HCT116 (cell line): ENCODE data around the gene CCDC177. TPM values are rescaled to one million over a fixed set of nuclear protein-coding genes. Genes with fewer than 3 reads are reported as not detected.

Source experiments
- ATAC-seq: fragments of 200-7000 bp; cut with Tn5 transposase; 2 replicates; pipeline ENCODE4 v1.9.1; 2020; ENCODE audit warnings: mild to moderate bottlenecking, moderate library complexity
- BruUV-seq: library from RNA; stranded (reverse); fragments of 400-500 nt; replicated peaks from 2 replicates; lab custom pipeline; 2021; lab: Mats Ljungman, UMichigan
- CTCF ChIA-PET: fragments of 300-600 bp; sonication (Branson Sonifier 250); formaldehyde crosslinking; loops from one replicate; lab custom pipeline; 2021; ENCODE audit warnings: antibody characterized with exemption; lab: Charles Lee
- POLR2A ChIA-PET: fragments of 300-600, 350-600 bp; sonication (Branson Sonifier 250); formaldehyde crosslinking; loops from one replicate; lab custom pipeline; 2021; ENCODE audit warnings: antibody characterized with exemption; lab: Charles Lee
- RAD21 ChIA-PET, 2 experiments: fragments of 300-600 bp; sonication (Branson Sonifier 250); formaldehyde crosslinking; loops; one replicate each; lab custom pipeline; 2023; ENCODE audit warnings: low total read pairs in 2 of 2; ENCODE audit not compliant: uncharacterized antibody in 2 of 2, unreplicated experiment in 2 of 2, low non-redundant PET in 1 of 2; lab: Charles Lee
- DNase-seq: peaks from one replicate; pipeline ENCODE4 v3.0.0-alpha.2; 2010; ENCODE audit warnings: low read depth, low spot score
- H2AFZ ChIP-seq: fragments of 200-600 bp; shearing (Covaris generic), sonication (generic); 2 replicates; pipeline ENCODE4 v1.6.1; 2017; ENCODE audit warnings: low read depth, mixed run types, mixed read lengths, antibody characterized with exemption, low read length; ENCODE audit not compliant: poor library complexity, severe bottlenecking
- H3K27ac ChIP-seq: 2 replicates; pipeline ENCODE4 v1.5.1; 2012; ENCODE audit warnings: low read depth, low read length
- H3K27me3 ChIP-seq: fragments of 200-600 bp; sonication (generic); 2 replicates; pipeline ENCODE4 v1.6.1; 2016; ENCODE audit warnings: mixed run types, low read length, mixed read lengths; ENCODE audit not compliant: insufficient read depth
- H3K36me3 ChIP-seq, 2 experiments: fragments of 200-500 bp in 1 of 2; fragments of 200-600 bp in 1 of 2; sonication (Bioruptor generic) in 1 of 2; sonication (generic) in 1 of 2; 2 replicates each; pipeline versions ENCODE4 v1.5.1 to v1.6.1; 2014 to 2016; ENCODE audit warnings: low read length in 2 of 2, inconsistent platforms in 1 of 2, mixed read lengths in 1 of 2, mixed run types in 1 of 2; ENCODE audit not compliant: insufficient read depth in 2 of 2, control insufficient read depth in 1 of 2
- H3K4me1 ChIP-seq, 2 experiments: fragments of 200-600 bp in 1 of 2; sonication (generic) in 1 of 2; 2 replicates each; pipeline versions ENCODE4 v1.5.1 to v1.6.1; 2012 to 2017; ENCODE audit warnings: low read length in 2 of 2, inconsistent platforms in 1 of 2, mild to moderate bottlenecking in 1 of 2, mixed read lengths in 1 of 2, mixed run types in 1 of 2, moderate library complexity in 1 of 2; ENCODE audit not compliant: insufficient read depth in 2 of 2, control insufficient read depth in 1 of 2
- H3K4me2 ChIP-seq: fragments of 200-600 bp; sonication (generic); 2 replicates; pipeline ENCODE4 v1.6.1; 2017; ENCODE audit warnings: mixed run types, low read length, mixed read lengths
- H3K4me3 ChIP-seq, 2 experiments: fragments of 200-600 bp in 1 of 2; sonication (generic) in 1 of 2; replicated peaks in 1 of 2; 2 replicates each; pipeline ENCODE4 v1.5.1; 2011 to 2016; ENCODE audit warnings: low read length in 2 of 2, control low read depth in 1 of 2, low read depth in 1 of 2, mild to moderate bottlenecking in 1 of 2, mixed read lengths in 1 of 2, mixed run types in 1 of 2
- H3K79me2 ChIP-seq: fragments of 200-600 bp; sonication (generic); 2 replicates; pipeline ENCODE4 v1.6.1; 2017; ENCODE audit warnings: mild to moderate bottlenecking, mixed run types, low read length, moderate library complexity, mixed read lengths; ENCODE audit not compliant: insufficient read depth
- H3K9ac ChIP-seq: fragments of 200-600 bp; sonication (generic); 2 replicates; pipeline ENCODE4 v1.6.1; 2016; ENCODE audit warnings: low read length, mixed read lengths
- H3K9me2 ChIP-seq: fragments of 200-600 bp; sonication (generic), shearing (Covaris generic); 2 replicates; pipeline ENCODE4 v1.6.1; 2017; ENCODE audit warnings: mixed run types, mild to moderate bottlenecking, moderate library complexity; ENCODE audit not compliant: insufficient read depth
- H3K9me3 ChIP-seq, 2 experiments: fragments of 200-500 bp in 1 of 2; fragments of 200-600 bp in 1 of 2; sonication (Bioruptor generic) in 1 of 2; sonication (generic) in 1 of 2; 2 replicates each; pipeline ENCODE4 v1.6.1; 2014 to 2017; ENCODE audit warnings: low read length in 2 of 2, mixed read lengths in 2 of 2, inconsistent platforms in 1 of 2, low read depth in 1 of 2, mild to moderate bottlenecking in 1 of 2, mixed run types in 1 of 2, moderate library complexity in 1 of 2; ENCODE audit not compliant: control insufficient read depth in 1 of 2, insufficient read depth in 1 of 2
- H4K20me1 ChIP-seq: fragments of 200-600 bp; sonication (generic), shearing (Covaris generic); 2 replicates; pipeline ENCODE4 v1.6.1; 2017; ENCODE audit warnings: mixed run types, mild to moderate bottlenecking, moderate library complexity; ENCODE audit not compliant: insufficient read depth
- CEBPB ChIP-seq: IDR thresholded peaks from 2 replicates; pipeline ENCODE4 v1.6.1; 2012; ENCODE audit warnings: low read depth
- CTCF ChIP-seq, 3 experiments: fragments of 200-600 bp in 1 of 3; sonication (generic) in 1 of 3; IDR thresholded peaks in 2 of 3; conservative IDR thresholded peaks in 1 of 3; 2 replicates each; pipeline ENCODE4 v1.5.1; 2012 to 2017; ENCODE audit warnings: low read depth in 2 of 3, low read length in 2 of 3, antibody characterized with exemption in 1 of 3, borderline replicate concordance in 1 of 3, control low read depth in 1 of 3, mild to moderate bottlenecking in 1 of 3, mixed read lengths in 1 of 3, mixed run types in 1 of 3, moderate library complexity in 1 of 3; ENCODE audit not compliant: insufficient read depth in 1 of 3
- ELF1 ChIP-seq: IDR thresholded peaks from 2 replicates; pipeline ENCODE4 v1.6.1; 2012; ENCODE audit warnings: low read depth, borderline replicate concordance
- EZH2 ChIP-seq: fragments of 200-600 bp; sonication (generic); IDR thresholded peaks from 2 replicates; pipeline ENCODE4 v1.6.1; 2017; ENCODE audit warnings: antibody characterized with exemption, mixed run types
- MAX ChIP-seq: IDR thresholded peaks from 2 replicates; pipeline ENCODE4 v1.6.1; 2012
- POLR2A ChIP-seq: IDR thresholded peaks from 2 replicates; pipeline ENCODE4 v1.7.0; 2011; ENCODE audit warnings: borderline replicate concordance; ENCODE audit not compliant: insufficient read depth, insufficient read length; ENCODE audit errors: extremely low read depth
- POLR2AphosphoS5 ChIP-seq: IDR thresholded peaks from 2 replicates; pipeline ENCODE4 v1.6.1; 2011; ENCODE audit warnings: mild to moderate bottlenecking, low read depth, low read length, moderate library complexity
- REST ChIP-seq: IDR thresholded peaks from 2 replicates; pipeline ENCODE4 v1.6.1; 2012; ENCODE audit warnings: low read depth
- SIN3A ChIP-seq: IDR thresholded peaks from 2 replicates; pipeline ENCODE4 v1.6.1; 2012; ENCODE audit warnings: low read depth
- SP1 ChIP-seq: IDR thresholded peaks from 2 replicates; pipeline ENCODE4 v1.6.1; 2012; ENCODE audit warnings: low read depth
- ZBTB33 ChIP-seq: IDR thresholded peaks from 2 replicates; pipeline ENCODE4 v1.6.1; 2011; ENCODE audit warnings: mild to moderate bottlenecking, low read length, moderate library complexity; ENCODE audit not compliant: insufficient replicate concordance; ENCODE audit errors: extremely low read depth
- ZFX ChIP-seq: fragments of 450-650 bp; IDR thresholded peaks from 2 replicates; pipeline ENCODE4 v1.6.1; 2017
- intact Hi-C: fragments of 100-400 bp; cut with micrococcal nuclease; formaldehyde crosslinking; loops from 2 replicates; pipeline ENCODE4 v1.10.0; 2022
- total RNA-seq: library from RNA; stranded (reverse); gene quantifications from one replicate; pipeline ENCODE4 v1.2.1, GENCODE V29; 2021; ENCODE audit not compliant: unreplicated experiment

Gene CCDC177
- total RNA-seq, 1 experiment from 2014 or later: not detected

GRCh38 chr14:69574954-69575295, 254 bp upstream of the CCDC177 start:
- BruUV-seq: no TSS peak
- POLR2A ChIA-PET: no interaction called here
- TF ChIP-seq POLR2A: no peak
- no peak for TF ChIP-seq ELF1
- TF ChIP-seq SIN3A: no peak
- no peak for TF ChIP-seq ZFX
- no peak for TF ChIP-seq ZBTB33
- no peak for TF ChIP-seq MAX
- no peak for TF ChIP-seq POLR2AphosphoS5
- no peak for TF ChIP-seq SP1
- TF ChIP-seq REST: no peak
- no peak for TF ChIP-seq CEBPB
- TF ChIP-seq EZH2: no peak
- no peak for TF ChIP-seq CTCF (IDR thresholded peaks at IDR 0.05 in 2 of 3, conservative IDR thresholded peaks at IDR 0.05 in 1 of 3; ENCODE audit: borderline replicate concordance in 1 of 3, insufficient read depth in 1 of 3, low read depth in 2 of 3, low read length in 2 of 3)
- ATAC-seq (peak; percentile 28), DNase-seq (no peak)
- intact Hi-C loops: loop anchor here (1.0 to 2.0 kb wide), 2 partner anchors 40 to 332 kb away; no protein-coding TSS in a partner anchor
- peak overlapping the region; percentile 85 for H2AFZ ChIP-seq
- H3K27me3 ChIP-seq: no peaks in the 10 kb centered on the region
- no peaks in the 10 kb centered on the region for H3K79me2 ChIP-seq
- H3K4me1 ChIP-seq: peaks cover 0 to 4% of the 10 kb centered on the region in 2 experiments; a peak in 1 of 4 replicates
- H3K4me3 ChIP-seq: peak overlapping the region in 1 of 2 experiments; percentile 19; a peak in 2 of 4 replicates
- no peaks in the 10 kb centered on the region for H3K36me3 ChIP-seq
- CTCF ChIA-PET: interaction anchor here (1.0 to 3.5 kb wide), 10 partner anchors 10 to 712 kb away, joined by 3 to 27 read pairs (median 5); partner anchors contain the start of gene SRSF5
- RAD21 ChIA-PET: interaction anchor here in 1 of 2 experiments (0.6 kb wide), 1 partner anchor 27 kb away, joined by 3 read pairs; no protein-coding TSS in a partner anchor
- no peaks in the 10 kb centered on the region for H4K20me1 ChIP-seq
- H3K9me3 ChIP-seq: no peaks in the 10 kb centered on the region
- H3K9ac ChIP-seq: no peak overlapping the region
- H3K4me2 ChIP-seq: peak overlapping the region; percentile 70
- H3K27ac ChIP-seq: no peak overlapping the region
- no peaks in the 10 kb centered on the region for H3K9me2 ChIP-seq
